GM21360 (cell line): Measurements from ENCODE around the gene ANKH.

Experiments
- ATAC-seq: cut with Tn5 transposase; IDR thresholded peaks from one replicate; pipeline ENCODE4 v1.9.1; 2021; ENCODE audit warnings: mild to moderate bottlenecking, moderate library complexity; ENCODE audit not compliant: unreplicated experiment

ANKH gene

GRCh38 chr5:14830210-14831005, 41.2 kb downstream of the ANKH start:
- ATAC-seq = no peak

DNA sequence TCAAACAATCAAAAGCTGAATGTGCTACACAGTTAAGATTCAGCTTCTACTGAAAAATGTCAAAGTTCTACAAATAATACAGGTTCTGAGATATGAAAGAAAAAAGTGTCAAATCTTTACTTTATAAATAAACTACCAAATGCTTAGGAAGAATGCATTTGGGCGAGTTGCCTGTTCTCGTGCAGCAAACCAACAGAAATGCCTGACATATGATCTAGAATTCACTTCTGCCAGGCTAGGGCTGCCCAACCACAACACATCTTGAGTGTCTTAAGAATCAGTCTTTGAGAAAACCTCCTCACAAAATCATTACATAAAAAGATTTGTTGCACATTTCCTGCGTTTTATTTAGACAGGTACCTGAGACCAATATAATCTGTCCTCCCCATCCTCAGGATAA, 42.2 kb downstream of the ANKH start:
- no peak for ATAC-seq

DNA sequence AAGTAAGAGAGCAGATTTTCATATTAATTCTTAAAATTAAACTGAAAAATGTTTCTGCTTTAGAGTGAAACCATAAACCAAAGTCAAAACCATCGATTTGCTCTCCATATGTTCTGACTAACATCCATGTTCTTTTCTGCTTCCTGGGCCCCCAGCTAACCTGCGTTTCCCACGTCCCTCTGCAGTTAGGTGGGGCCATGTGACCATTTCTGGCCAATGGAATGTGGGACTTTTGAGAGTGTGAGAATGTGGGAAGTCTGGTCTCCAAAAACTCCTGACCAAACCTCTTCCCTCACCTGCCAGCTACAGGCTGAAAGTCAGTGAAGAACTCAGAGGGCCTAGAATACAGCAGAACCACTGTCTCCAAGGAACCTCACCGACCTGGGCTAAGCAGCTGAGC, 44.9 kb downstream of the ANKH start:
- no peak for ATAC-seq

DNA sequence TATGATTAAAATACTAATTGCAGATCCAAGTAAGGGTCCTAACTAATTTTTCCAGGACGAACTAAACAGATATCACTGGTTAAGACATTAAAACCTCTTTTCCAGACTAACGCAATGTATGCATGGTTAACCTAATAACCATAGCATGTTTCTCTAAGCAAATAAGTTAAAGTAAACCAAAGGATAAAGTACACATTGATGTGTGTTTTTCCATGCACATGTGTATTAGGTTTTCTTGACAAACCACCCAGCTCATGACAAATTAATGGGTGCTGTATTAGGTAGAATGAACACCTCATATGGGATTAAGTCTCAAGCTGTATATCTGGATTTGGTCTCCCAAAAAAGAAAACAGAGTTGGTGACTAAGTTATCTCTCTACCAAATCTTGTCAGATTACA, 45.6 kb downstream of the ANKH start:
- ATAC-seq = no peak

DNA sequence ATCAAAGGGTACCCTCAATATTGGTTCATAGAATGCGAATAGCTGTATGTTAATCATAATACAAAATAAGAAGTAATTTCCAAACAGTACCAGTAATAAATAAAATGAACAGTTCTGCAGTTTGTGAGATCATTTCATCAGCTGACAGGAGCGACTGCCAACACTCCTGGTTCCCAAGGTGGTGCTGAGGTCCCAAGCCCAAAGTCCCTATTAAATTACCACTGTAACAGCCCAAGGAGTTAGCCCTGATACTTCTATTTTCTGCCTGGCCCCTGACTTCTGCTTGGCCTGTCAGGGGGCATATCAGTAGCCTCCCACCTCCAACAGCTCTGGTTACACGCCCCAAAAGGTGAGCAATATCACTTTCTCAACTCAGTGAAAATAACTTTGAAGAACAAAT, 47.1 kb downstream of the ANKH start:
- ATAC-seq = no peak

GRCh38 chr5:14821100-14821845, 50.3 kb downstream of the ANKH start:
- no peak for ATAC-seq

DNA sequence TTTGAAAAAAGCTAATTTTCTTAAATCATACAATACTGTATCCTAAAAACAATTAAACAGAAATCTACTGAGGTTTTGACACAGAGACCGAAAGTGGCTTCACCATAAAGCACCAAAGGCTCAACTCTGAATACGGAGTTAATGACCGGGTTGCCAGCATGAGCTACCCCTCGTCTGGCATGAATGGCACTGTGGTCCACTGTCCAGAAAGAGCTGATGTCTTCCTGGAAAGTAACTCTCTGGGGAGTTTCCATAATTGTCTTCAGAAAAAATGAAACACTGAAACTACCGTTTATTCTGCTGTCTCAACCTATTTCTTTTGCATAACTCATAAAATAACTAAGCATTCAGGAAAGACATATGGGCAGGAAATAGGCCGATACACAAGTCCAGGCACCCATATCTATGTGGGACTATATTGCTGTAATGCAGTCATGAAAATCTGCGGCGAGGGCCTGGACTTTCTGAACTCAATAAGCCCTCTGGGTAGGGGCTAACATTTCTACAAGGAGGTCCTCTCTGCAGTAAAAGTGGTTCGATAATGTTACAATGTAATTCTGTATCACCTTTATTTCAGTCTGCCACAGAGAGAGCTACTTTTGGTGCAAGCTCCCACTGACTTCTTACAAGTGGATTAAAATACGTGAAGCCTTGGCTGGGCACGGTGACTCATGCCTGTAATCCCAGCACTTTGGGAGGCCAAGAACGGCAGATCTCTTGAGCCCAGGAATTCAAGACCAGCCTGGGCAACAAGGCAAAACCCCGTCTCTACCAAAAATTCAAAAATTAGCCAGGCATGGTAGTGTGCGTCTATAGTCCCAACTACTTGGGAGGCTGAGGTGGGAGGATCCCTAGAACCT, 52.4 kb downstream of the ANKH start:
- no peak for ATAC-seq

- ATAC-seq = peak; percentile 29
Measured at GRCh38 chr5:14817762-14818136, 53.8 kb downstream of the ANKH start.

DNA sequence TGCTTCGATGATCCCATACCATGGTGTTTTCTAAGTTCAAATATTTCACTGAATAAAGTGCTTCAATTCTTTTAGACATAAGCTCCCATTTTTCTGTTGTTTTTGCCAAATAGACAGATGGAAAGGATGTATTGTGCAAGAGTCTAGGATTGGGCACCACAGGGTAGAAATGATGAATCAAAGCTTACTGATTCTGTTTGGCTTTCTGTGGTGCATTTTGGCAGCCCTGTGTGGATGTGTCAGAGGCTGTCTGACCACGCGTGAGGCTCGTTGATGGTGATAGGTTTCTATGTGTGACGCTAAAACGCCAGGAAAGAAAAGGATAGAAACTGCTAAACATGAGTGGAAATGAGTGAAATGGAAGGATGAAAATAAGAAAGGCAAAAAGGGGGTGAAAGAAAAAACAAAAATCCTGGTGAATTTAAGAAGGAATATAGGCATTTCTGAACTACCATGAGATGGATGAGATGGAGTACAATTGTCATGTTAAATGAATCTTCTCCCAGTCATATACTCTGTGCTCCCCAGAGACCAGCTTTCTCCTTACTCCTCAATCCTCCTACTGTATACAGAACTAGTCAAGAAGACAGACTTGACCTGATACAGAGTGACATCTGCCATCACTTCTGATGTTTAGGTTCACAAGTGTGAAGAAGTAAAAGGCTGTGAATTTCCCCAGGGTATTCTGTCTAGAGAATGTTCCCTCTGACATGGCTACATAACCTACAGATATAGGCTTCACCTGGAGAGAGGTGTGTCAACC, 54.4 kb downstream of the ANKH start:
- peak; percentile 42 for ATAC-seq

GRCh38 chr5:14816374-14816998, 55.1 kb downstream of the ANKH start:
- no peak for ATAC-seq

GRCh38 chr5:14813747-14814146, 57.8 kb downstream of the ANKH start:
- no peak for ATAC-seq

DNA sequence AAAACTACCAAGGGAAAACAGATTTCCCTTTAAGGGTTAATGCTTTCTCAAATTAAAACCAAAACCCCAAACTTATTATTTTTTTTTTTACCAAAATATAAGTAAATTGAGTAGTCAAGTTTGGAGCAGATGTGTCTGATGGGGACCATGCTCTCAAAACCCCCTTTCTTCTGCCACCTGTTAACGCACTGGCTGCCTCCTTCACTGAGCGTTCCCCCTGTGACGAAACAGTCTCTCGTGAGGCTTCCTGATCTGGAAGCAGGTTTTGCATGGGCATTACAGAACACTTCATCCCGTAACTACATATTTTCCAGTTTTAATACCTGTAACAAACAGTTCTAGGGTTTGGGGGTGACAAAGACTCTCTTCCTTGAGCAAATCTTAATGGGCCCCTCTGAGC, 59.4 kb downstream of the ANKH start:
- no peak for ATAC-seq

- ATAC-seq = no peak
Measured at GRCh38 chr5:14810928-14811572, 60.5 kb downstream of the ANKH start.

DNA sequence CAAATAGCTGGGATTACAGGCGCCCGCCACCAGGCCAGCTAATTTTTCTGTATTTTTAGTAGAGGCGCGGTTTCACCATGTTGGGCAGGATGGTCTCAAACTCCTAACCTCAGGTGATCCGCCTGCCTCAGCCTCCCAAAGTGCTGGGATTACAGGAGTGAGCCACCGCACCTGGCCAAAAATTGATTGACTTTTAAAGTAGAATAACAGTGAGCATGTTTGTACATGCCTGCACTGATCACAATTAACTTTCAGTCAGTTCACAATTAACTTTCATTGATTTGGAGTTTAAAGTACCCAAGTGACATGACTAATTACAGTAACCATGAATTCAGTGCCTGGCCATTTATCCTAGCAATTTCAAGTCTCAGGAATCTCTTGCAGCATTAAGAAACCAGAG, 61.3 kb downstream of the ANKH start:
- ATAC-seq = no peak

DNA sequence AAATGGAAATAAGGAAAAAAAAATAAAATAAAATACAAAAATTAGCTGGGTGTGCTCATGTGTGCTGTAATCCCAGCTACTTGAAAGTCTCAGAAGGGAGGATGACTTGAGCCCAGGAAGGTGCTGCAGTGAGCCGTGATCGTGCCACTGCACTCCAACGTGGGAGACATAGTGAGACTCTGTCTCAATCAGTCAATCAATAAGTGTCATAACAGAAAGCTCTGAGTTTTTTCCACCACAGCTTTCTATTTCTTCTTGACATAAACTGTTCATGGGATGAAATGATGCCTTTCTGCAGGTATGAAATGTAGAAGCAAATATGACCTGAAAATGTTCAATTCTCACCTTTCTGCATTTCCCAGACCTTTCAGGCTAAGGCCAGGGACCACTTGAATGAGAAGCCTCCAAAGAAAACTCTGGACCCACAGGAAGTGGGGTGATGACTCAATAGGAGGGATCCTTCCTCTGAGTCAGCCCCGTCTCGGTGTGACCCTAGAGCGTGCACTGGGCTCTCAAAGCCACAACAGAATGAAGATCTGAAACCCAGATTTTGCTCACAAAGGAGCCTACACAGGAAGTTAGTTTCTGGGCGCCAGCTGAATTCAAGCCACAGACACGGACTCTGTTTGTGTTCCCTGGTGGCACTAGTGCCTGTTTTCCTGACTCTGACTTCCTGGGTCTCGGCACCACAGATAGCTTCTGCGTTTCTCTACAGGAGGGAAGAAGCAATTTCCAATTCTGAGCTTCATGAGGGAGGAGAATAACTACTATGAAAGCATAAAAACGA, 62.0 kb downstream of the ANKH start:
- ATAC-seq = peak; percentile 98

GRCh38 chr5:14807471-14807870, 64.1 kb downstream of the ANKH start:
- ATAC-seq = no peak

GRCh38 chr5:14806456-14806855, 65.1 kb downstream of the ANKH start:
- ATAC-seq = no peak

DNA sequence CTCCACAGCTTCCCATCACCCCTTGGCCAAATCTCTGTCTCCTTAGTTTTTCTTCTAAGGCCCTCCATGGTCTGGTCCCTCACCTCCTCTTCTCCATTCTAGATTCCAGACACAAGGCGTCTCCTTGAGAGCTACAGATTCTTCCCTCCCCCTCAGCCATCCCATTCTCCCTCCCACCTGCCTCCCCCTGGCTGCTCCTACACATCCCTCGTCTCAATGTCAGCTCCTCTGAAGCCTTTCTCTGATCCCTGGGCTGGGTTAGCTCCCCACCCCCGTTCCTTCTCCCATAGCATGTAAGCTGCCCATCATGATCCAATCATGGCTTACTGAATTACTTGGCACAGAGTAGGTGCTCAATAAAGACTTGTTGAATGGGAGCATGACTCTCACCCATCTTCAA, 69.0 kb downstream of the ANKH start:
- no peak for ATAC-seq

GRCh38 chr5:14801792-14802191, 69.8 kb downstream of the ANKH start:
- ATAC-seq = no peak
